CD4-positive, alpha-beta memory T cell (primary cell): ENCODE data around the gene SGSM2. TPM values are rescaled to one million over a fixed set of nuclear protein-coding genes. Genes with fewer than 3 reads are reported as not detected.

Experiments
- CTCF ChIA-PET: fragments of 350-600 bp; sonication (Branson Sonifier 250); formaldehyde crosslinking; loops from one replicate; lab custom pipeline; 2021; ENCODE audit warnings: inconsistent platforms; ENCODE audit not compliant: partially characterized antibody; lab: Charles Lee
- POLR2A ChIA-PET: fragments of 350-600 bp; sonication (Branson Sonifier 250); formaldehyde crosslinking; loops from one replicate; lab custom pipeline; 2021; ENCODE audit not compliant: partially characterized antibody; lab: Charles Lee
- DNase-seq, 5 donors: peaks; one replicate each; pipeline versions ENCODE4 v3.0.0 to v3.0.0-alpha.2; 2020 to 2022; ENCODE audit warnings: mixed read lengths in 1 of 5
- H3K27ac ChIP-seq: one replicate; pipeline ENCODE4 v1.7.0; 2013; ENCODE audit warnings: low read depth, low read length
- H3K27me3 ChIP-seq: 2 replicates; pipeline ENCODE4 v1.7.0; 2013; ENCODE audit warnings: mild to moderate bottlenecking, low read length, moderate library complexity; ENCODE audit not compliant: insufficient read depth
- H3K36me3 ChIP-seq: 2 replicates; pipeline ENCODE4 v1.7.0; 2013; ENCODE audit warnings: mild to moderate bottlenecking, low read length, moderate library complexity; ENCODE audit not compliant: insufficient read depth
- H3K4me1 ChIP-seq: 2 replicates; pipeline ENCODE4 v1.7.0; 2013; ENCODE audit warnings: mild to moderate bottlenecking, low read length, moderate library complexity; ENCODE audit not compliant: insufficient read depth
- H3K4me3 ChIP-seq, 2 donors: one replicate each; pipeline ENCODE4 v1.7.0; 2013; ENCODE audit warnings: low read length in 2 of 2, mild to moderate bottlenecking in 1 of 2
- H3K9me3 ChIP-seq, 2 donors: one replicate each; pipeline ENCODE4 v1.7.0; 2013; ENCODE audit warnings: low read length in 2 of 2, control low read depth in 1 of 2; ENCODE audit not compliant: control insufficient read depth in 1 of 2
- H3K27ac Mint-ChIP-seq, 7 donors: one replicate each; pipeline ENCODE4 v1.8.0; 2020 to 2021; ENCODE audit warnings: mixed read lengths in 7 of 7, mild to moderate bottlenecking in 6 of 7, inconsistent platforms in 3 of 7, moderate library complexity in 3 of 7
- H3K27me3 Mint-ChIP-seq, 2 donors: one replicate each; pipeline ENCODE4 v1.8.0; 2020 to 2021; ENCODE audit warnings: mixed read lengths in 2 of 2
- H3K36me3 Mint-ChIP-seq, 2 donors: one replicate each; pipeline ENCODE4 v1.8.0; 2020 to 2021; ENCODE audit warnings: mixed read lengths in 2 of 2, inconsistent platforms in 1 of 2, mild to moderate bottlenecking in 1 of 2
- H3K4me1 Mint-ChIP-seq, 4 donors: one replicate each; pipeline ENCODE4 v1.8.0; 2020 to 2021; ENCODE audit warnings: mixed read lengths in 4 of 4, mild to moderate bottlenecking in 1 of 4
- H3K4me3 Mint-ChIP-seq, 8 donors: one replicate each; pipeline ENCODE4 v1.8.0; 2020 to 2021; ENCODE audit warnings: mixed read lengths in 8 of 8, mild to moderate bottlenecking in 7 of 8, moderate library complexity in 6 of 8, inconsistent platforms in 3 of 8
- H3K9me3 Mint-ChIP-seq, 8 donors: one replicate each; pipeline ENCODE4 v1.8.0; 2020 to 2021; ENCODE audit warnings: mixed read lengths in 8 of 8, mild to moderate bottlenecking in 5 of 8, inconsistent platforms in 3 of 8, moderate library complexity in 1 of 8
- intact Hi-C: fragments of 100-400 bp; cut with micrococcal nuclease; formaldehyde crosslinking; loops from one replicate; pipeline ENCODE4 v1.15.1; 2023
- polyA plus RNA-seq, 2 donors: library from polyadenylated mRNA; unstranded; fragments of 300-500 nt; fragmentation: Illumina TruSeq; gene quantifications; one replicate each; pipeline ENCODE4 v1.2.3, GENCODE V29; 2021
- total RNA-seq, 2 experiments: library from RNA; stranded (reverse); gene quantifications; one replicate each; pipeline ENCODE4 v1.2.3, GENCODE V29; 2021

SGSM2 gene
- total and polyA plus RNA-seq, 4 experiments from 2014 or later: 6.2 to 137 (median 74.2) TPM

DNA sequence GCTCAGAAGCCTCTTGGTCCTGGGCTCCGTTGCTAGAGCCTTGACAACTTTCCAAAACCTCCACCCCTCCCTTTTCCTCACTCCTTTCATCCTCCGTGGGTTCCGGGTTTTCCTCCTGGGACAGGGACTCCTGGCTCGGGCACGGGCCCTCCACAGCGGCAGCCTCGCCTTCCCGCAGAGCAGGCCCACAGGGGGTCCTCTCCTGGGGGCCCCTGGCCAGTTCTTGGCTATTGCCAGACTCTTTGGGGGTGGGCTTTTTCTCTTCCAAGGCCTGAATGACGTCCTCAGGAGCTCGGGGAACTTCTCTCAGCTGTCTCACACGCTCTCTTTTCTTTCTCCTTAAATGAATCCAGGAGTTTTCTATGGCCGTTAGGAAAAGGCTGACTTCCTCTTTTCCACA is 82.9 kb downstream of the SGSM2 start:
- DNase-seq: no peak
- ChIA-PET POLR2A (no interaction called here), CTCF (interaction anchor here (12.8 kb wide), 1 partner anchor 38 kb away, joined by 558 read pairs; no protein-coding TSS in a partner anchor)
- Histone ChIP-seq H3K36me3 (peaks cover 30% of the 10 kb centered on the region), H3K27me3 (no peaks in the 10 kb centered on the region), H3K4me3 (no peak overlapping the region), H3K4me1 (no peaks in the 10 kb centered on the region), H3K9me3 (no peaks in the 10 kb centered on the region), H3K27ac (no peak overlapping the region)
- H3K9me3 Mint-ChIP-seq: no peaks in the 10 kb centered on the region
- peaks cover 0 to 10% (median 0%) of the 10 kb centered on the region in 4 donors for H3K4me1 Mint-ChIP-seq
- H3K4me3 Mint-ChIP-seq: no peak overlapping the region
- intact Hi-C loops: no loop called here
- no peak overlapping the region for H3K27ac Mint-ChIP-seq
- H3K27me3 Mint-ChIP-seq: no peaks in the 10 kb centered on the region
- peaks cover 18 to 47% of the 10 kb centered on the region in 2 donors for H3K36me3 Mint-ChIP-seq

DNA sequence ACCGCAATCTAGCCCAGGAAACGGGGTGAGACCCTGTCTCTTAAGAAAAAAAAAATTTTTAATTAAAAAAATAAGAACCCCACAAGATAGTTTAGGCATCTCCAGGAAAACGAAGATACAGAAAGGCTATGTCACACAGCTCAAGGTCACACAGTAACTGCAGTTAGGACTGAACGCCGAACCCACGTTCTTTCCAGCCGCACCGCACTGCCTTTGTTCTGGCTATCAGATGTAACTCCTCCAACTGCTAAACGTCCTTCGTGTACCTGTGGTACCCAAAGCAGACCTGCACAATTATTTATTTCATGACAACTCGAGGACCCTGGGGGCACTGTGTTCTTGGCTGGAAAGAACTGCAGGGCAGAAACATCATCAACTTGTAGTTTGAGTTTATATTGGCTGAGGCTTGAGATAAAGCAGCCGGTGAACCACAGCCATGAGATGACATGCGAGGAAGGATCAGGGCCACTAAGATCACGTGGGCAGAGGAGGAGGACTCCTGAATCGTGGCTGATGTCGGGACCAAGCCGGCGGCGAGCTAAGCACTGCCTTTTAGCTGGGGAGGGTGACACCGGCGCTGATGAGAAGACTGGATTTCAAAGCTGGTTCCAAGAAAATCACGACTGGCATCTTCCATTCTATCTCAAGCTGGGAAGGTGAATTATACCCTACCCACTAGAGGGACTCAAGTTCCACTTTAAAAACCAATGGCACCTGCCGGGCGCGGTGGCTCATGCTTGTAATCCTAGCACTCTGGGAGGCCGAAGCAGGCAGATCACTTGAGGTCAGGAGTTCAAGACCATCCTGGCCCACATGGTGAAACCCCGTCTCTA is 84.2 kb downstream of the SGSM2 start:
- peaks cover 33% of the 10 kb centered on the region for H3K36me3 ChIP-seq
- no peaks in the 10 kb centered on the region for H3K4me1 ChIP-seq
- no peaks in the 10 kb centered on the region for H3K27me3 ChIP-seq
- ChIA-PET POLR2A (no interaction called here), CTCF (interaction anchor here (12.8 kb wide), 1 partner anchor 39 kb away, joined by 558 read pairs; no protein-coding TSS in a partner anchor)
- Mint-ChIP-seq H3K27ac (peak overlapping the region in 1 of 7 donors; percentile 9), H3K4me1 (peaks cover 0 to 3% (median 0%) of the 10 kb centered on the region in 4 donors), H3K9me3 (no peaks in the 10 kb centered on the region), H3K4me3 (no peak overlapping the region), H3K36me3 (peaks cover 22 to 48% of the 10 kb centered on the region in 2 donors), H3K27me3 (no peaks in the 10 kb centered on the region)
- no peak overlapping the region for H3K4me3 ChIP-seq
- intact Hi-C loops: no loop called here
- no peaks in the 10 kb centered on the region for H3K9me3 ChIP-seq
- no peak for DNase-seq
- no peak overlapping the region for H3K27ac ChIP-seq

DNA sequence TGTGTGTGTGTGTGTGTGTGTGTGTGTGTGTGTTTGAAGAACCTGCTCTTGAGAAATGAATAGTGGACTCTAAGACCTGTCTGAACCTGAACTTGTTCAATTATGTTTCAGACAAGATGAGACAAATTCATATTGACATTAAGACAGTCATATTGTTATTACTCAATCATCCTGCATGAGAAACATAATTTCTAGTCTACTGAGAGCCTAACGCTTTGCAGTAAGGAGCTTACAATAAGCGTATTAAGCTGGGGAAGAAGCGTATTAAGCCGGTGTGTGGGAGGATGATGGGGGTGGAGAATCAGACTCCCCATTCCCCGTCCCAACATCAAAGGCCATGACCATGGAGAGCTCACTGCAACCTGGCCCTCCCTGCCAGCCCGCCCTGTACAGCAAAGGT is 86.0 kb downstream of the SGSM2 start:
- no peak overlapping the region for H3K27ac Mint-ChIP-seq
- Histone ChIP-seq H3K27me3 (no peaks in the 10 kb centered on the region), H3K4me3 (no peak overlapping the region), H3K4me1 (no peaks in the 10 kb centered on the region), H3K36me3 (peaks cover 33% of the 10 kb centered on the region), H3K9me3 (no peaks in the 10 kb centered on the region), H3K27ac (no peak overlapping the region)
- intact Hi-C loops: no loop called here
- no peak for DNase-seq
- ChIA-PET CTCF (interaction anchor here (1.3 kb wide), 1 partner anchor 41 kb away, joined by 6 read pairs; no protein-coding TSS in a partner anchor), POLR2A (no interaction called here)
- no peaks in the 10 kb centered on the region for H3K9me3 Mint-ChIP-seq
- no peaks in the 10 kb centered on the region for H3K27me3 Mint-ChIP-seq
- no peak overlapping the region for H3K4me3 Mint-ChIP-seq
- peaks cover 0 to 6% (median 0%) of the 10 kb centered on the region in 4 donors for H3K4me1 Mint-ChIP-seq
- peaks cover 22 to 45% of the 10 kb centered on the region in 2 donors for H3K36me3 Mint-ChIP-seq

DNA sequence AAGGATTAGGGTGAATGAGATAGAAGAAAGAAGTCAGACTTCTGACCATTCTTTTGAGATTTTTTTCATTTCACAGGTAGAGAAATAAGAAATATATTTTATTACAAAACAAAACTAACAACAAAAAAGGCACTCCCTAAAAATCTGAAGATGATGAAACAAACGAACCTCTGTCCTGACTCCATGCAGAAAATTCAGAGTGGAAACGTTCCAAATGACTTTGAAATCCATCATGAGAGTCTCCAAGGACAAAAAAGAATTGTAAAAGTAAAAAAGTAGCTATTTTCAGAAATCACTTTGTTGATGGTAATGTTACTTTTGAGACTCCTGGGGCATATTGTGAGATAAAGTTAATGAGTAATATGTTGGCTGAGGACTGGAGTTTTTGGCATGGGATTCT is 89.9 kb downstream of the SGSM2 start:
- H3K36me3 Mint-ChIP-seq: peaks cover 4 to 16% of the 10 kb centered on the region in 2 donors
- POLR2A ChIA-PET: no interaction called here
- Histone ChIP-seq H3K4me1 (no peaks in the 10 kb centered on the region), H3K36me3 (peaks cover 4% of the 10 kb centered on the region), H3K9me3 (no peaks in the 10 kb centered on the region), H3K27me3 (no peaks in the 10 kb centered on the region), H3K27ac (no peak overlapping the region), H3K4me3 (no peak overlapping the region)
- intact Hi-C loops: no loop called here
- H3K4me1 Mint-ChIP-seq: peaks cover 0 to 6% (median 0%) of the 10 kb centered on the region in 4 donors
- CTCF ChIA-PET: interaction anchor here (0.9 to 1.5 kb wide), 3 partner anchors 11 to 45 kb away, joined by 3 to 6 read pairs (median 4); no protein-coding TSS in a partner anchor
- H3K9me3 Mint-ChIP-seq: no peaks in the 10 kb centered on the region
- peak overlapping the region in 2 of 7 donors; percentile 8 to 18 for H3K27ac Mint-ChIP-seq
- H3K27me3 Mint-ChIP-seq: no peaks in the 10 kb centered on the region
- no peak overlapping the region for H3K4me3 Mint-ChIP-seq
- DNase-seq: no peak

DNA sequence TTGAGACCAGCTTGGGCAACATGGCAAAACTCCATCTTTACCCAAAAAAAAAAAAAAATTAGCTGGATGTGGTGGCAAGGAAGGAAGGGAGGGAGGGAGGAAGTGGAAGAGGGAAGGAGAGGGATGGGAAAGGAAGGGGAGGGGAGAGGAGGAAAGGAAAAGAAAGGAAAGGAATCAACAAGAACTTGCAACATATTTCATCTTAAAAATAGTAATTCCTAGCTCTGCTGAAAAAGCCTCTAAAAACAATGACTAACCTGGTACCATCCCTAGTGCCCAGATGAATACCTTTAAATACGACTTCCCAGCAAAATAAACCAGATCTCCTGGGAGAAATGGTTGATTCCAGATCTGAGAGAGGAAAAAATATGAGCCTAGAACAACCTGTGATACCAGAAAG is 90.6 kb downstream of the SGSM2 start:
- no peaks in the 10 kb centered on the region for H3K4me1 ChIP-seq
- intact Hi-C loops: no loop called here
- Mint-ChIP-seq H3K36me3 (peaks cover 10 to 21% of the 10 kb centered on the region in 2 donors), H3K27ac (peak overlapping the region in 3 of 7 donors; percentile 5 to 49 (median 32)), H3K4me3 (no peak overlapping the region), H3K9me3 (no peaks in the 10 kb centered on the region), H3K27me3 (no peaks in the 10 kb centered on the region), H3K4me1 (peaks cover 0 to 6% (median 0%) of the 10 kb centered on the region in 4 donors)
- ChIA-PET POLR2A (no interaction called here), CTCF (interaction anchor here (0.6 to 1.5 kb wide), 4 partner anchors 12 to 377 kb away, joined by 3 to 6 read pairs (median 4); no protein-coding TSS in a partner anchor)
- no peak overlapping the region for H3K4me3 ChIP-seq
- H3K27ac ChIP-seq: no peak overlapping the region
- H3K27me3 ChIP-seq: no peaks in the 10 kb centered on the region
- DNase-seq: no peak
- H3K36me3 ChIP-seq: peaks cover 4% of the 10 kb centered on the region
- H3K9me3 ChIP-seq: no peaks in the 10 kb centered on the region

Other genes starting within 250 kb of the SGSM2 start
- gene SMG6, start 33.7 kb upstream of the SGSM2 start, total RNA-seq: 10 to 100 TPM; 51.1 to 58.5 TPM
- 10 to 100 TPM in 1 of 2 donors, 1 to 10 TPM in 1; 3.8 to 10.2 TPM for gene SMG6, start 33.7 kb upstream of the SGSM2 start, polyA plus RNA-seq
- 10 to 100 TPM in 1 of 2 experiments, 1 to 10 TPM in 1; 6.9 to 13.1 TPM for gene SRR, start 33.6 kb upstream of the SGSM2 start, total RNA-seq
- 1 to 10 TPM; 5.6 to 6.7 TPM for gene SRR, start 33.6 kb upstream of the SGSM2 start, polyA plus RNA-seq
- gene TSR1, start 1.0 kb upstream of the SGSM2 start, total RNA-seq: 10 to 100 TPM; 22.6 to 31.7 TPM
- gene TSR1, start 1.0 kb upstream of the SGSM2 start, polyA plus RNA-seq: 10 to 100 TPM; 14.3 to 22.2 TPM
- 10 to 100 TPM; 45.0 to 50.7 TPM for gene MNT, start 63.6 kb downstream of the SGSM2 start, total RNA-seq
- 1 to 10 TPM in 1 of 2 donors, under 1 TPM in 1; 0.29 to 1.4 TPM for gene MNT, start 63.6 kb downstream of the SGSM2 start, polyA plus RNA-seq
- gene METTL16, start 174.4 kb downstream of the SGSM2 start, total RNA-seq: 10 to 100 TPM; 50.1 to 51.8 TPM
- gene METTL16, start 174.4 kb downstream of the SGSM2 start, polyA plus RNA-seq: 10 to 100 TPM in 1 of 2 donors, 1 to 10 TPM in 1; 7.5 to 28.9 TPM